SHP77 treated with DMSO at 0.1 percent for 48 hours (cell line): ENCODE data around the gene CIROP.

Source experiments
- DNase-seq: peaks from one replicate; lab custom pipeline; 2025; lab: John Stamatoyannopoulos, UW

Gene CIROP

DNA sequence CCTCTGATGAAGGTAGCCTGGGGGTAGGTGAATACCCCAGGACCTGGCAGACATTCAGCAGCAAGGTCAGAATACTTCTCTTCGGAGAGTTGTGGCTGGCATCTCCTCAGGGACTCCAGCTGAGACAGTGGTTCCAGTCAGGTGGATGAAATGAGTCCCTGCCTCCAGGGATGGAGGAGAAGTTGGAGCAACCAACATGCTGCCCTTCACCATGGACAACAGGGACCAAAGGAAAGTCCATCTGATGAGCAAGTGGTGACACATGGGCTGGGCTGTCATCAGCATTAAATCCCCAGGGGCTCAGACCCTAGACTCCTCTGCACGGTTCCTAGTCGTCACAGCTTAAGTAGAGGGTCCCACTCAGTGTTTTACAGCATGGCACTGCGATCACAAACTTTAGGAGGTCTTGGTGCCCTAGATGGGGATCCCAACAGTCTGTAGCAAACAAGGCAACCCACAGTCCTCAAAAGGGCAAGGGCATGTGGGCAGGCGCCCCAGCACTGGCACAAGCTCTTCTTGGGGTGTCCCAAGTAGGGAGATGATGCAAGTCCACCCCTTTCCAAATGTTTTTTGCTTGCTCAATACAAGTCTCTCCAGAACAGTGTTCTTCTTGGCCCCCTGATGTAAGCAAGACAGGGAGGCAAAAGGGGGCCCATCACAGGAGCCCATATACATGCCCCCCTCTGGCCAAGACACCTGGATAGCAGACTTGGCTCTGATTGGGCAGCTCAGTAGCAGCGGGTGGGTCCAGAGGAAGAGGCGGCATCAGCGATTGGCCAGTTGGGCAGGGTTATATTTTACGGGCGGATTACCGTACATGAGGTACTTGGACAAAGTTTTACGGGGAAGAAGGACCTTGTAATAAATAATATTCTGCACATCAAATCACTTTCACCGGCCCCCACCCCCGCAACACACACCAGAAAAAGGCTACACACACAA, 36.7 kb downstream of the CIROP start:
- no peak for DNase-seq

DNA sequence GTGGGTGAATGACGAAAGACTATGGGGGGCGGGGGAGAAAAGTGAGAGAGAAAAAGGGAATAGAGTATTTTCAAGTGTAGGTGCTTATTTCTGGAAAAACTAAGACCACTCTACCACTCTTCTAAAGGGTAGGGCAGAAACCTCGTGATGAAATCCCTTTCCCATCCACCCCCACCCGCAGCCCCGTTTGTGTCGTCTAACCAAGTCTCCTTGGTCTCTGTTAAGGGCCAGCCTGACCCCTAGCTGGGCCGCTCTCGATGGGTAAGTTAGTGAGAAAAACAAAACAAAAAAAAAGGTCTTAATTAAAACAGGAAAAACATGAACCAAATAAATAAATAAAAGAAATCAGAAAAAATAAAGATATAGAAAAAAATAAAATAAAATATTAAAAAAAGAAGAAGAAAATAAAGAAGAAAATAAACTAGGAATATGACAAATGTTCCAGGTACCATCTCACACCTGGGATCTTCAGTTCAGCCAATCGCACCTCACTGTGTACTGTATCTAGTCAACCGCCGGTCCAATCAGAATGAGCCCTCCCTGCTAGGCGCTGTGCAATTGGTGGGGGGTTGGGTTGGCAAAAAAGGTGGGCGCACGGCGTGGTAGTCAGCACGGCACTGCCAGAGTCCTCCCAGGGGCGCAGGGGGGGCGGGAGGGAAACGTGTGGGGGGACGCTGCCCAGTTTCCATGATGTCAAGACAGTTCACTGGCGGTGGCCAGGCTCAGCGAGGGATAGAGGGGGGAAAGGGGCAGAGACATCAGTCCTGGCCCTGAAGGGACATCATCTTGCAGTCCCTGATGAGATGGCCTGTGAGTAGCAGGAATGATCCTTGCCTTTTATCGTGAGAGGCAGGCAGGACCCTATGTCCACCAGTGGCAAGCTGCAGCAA, 37.7 kb downstream of the CIROP start:
- no peak for DNase-seq

DNA sequence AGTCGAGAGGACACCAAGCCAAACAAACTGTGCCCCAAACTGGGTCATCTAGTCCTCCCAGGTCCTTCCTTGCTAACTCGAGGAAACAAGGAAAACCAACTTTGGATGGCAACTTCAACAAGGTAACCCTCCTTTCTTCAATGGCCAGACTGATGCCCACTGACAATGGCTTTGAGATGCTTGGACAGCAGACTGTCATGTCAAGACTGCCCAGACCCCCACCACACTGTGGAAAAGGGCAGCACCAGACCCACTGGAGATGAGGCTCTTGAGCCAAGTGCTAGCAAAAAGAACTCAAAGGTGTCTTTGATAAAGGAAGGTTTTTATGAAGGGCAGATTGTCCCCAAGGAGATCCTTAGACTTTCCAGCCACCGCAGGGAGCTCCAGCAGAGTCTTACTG, 38.4 kb downstream of the CIROP start:
- DNase-seq, result no peak

DNA sequence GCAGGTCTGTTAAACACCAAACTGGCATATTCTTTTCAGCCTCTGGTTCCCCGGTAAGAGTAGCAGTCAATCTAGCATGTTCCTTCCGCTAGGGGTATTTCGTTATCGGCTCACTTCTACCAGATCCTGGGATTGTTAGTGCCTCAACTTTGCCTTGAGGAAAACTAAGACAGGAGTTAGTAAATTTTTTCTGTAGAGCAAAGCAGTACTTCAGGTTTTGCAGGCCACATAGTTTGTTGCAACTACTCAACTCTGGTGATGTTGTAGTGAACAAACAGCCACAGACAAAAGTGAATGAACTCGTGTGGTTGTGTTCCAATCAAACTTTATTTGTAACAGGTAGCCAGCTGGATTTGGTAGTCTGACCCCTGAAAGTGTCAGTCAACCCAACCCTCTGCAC, 41.2 kb downstream of the CIROP start:
- DNase-seq, result no peak

DNA sequence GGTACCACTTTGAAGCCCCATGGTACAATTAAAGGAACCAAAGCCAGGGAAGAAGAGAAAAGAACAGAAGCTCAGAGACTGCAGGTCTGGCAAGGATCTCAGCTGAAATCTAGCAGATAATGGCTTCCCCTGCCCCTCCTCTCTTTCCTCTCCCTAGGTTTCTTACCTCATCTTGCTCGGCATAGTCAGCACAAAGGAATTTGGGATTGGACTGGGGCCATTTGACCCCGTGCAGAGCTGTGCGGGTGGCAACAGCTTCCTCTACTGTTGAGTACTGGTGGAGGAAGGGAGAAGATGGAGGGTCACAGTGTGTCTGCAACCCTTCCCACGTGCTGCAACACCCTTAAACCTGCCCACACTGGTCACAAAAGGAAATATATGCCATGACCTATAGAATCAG, 42.8 kb downstream of the CIROP start:
- no peak for DNase-seq

DNA sequence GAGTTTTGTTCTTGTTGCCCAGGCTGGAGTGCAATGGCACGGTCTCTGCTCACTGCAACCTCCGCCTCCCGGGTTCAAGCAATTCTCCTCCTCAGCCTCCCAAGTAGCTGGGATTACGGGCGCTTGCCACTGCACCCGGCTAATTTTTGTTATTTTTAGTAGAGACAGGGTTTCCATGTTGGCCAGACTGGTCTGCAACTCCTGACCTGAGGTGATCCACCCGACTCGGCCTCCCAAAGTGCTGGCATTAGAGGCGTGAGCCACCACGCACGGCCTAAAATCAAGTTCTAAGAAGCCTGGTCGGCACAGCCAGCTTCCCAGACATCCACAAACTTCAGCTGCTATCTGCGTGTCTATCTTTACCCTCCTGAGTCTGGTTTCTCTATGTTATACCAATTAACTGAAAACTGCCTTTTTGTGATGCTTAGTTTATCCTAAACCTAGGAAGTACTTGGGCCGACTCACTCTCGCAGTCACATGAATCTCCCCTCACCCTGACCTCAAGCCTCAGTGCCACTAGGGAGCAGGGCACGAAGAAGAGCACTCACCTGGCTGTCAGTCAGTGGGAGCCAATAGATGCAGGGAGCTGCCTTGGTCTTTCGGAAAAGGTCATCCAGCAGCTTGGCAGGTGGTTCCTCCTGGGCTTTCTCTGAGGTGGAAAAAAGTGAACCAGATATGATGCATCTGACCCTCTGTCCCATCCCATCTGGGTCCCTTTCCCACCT, 44.1 kb downstream of the CIROP start:
- no peak for DNase-seq

DNA sequence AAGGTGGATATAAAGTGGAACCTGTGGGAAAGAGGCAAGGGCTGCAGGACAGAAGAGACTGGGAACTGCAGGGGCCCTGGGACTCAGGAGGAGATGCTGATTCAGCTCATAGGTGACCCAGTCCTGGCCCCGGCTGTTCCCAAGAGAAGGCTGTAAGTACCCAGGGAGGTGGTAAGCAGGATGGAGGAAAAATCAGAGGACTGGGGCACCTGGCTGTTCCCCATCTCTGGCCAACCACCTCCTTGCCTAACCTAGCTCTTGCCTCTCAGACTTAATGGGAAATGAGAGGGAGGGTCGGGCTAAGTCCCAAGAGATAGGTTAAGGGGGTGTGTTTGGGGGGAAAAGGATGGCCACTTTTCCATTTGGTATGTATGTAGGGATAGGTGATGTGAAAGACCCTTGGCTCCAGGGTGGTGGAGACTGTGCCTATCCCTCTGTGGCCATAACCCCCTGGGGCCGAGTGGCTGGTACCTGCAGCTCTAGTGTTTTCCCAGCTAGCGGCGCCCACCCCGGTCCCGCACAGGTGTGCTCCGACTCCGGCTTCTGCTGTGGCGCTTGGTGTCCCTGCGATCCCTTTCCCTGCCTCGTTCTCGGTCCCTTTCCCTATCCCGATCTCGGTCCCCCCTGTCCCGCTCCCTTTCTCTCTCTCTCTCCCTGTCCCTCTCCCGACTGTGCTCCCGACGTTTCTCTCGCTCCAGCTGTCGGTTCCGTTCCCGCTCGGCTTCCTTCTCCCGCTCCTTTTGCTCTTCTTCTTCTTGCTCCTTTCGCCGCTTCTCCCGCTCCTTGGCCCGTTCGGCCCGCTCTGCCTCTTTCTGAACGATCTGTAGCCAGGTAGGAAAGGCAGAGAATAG, 45.9 kb downstream of the CIROP start:
- no peak for DNase-seq

DNA sequence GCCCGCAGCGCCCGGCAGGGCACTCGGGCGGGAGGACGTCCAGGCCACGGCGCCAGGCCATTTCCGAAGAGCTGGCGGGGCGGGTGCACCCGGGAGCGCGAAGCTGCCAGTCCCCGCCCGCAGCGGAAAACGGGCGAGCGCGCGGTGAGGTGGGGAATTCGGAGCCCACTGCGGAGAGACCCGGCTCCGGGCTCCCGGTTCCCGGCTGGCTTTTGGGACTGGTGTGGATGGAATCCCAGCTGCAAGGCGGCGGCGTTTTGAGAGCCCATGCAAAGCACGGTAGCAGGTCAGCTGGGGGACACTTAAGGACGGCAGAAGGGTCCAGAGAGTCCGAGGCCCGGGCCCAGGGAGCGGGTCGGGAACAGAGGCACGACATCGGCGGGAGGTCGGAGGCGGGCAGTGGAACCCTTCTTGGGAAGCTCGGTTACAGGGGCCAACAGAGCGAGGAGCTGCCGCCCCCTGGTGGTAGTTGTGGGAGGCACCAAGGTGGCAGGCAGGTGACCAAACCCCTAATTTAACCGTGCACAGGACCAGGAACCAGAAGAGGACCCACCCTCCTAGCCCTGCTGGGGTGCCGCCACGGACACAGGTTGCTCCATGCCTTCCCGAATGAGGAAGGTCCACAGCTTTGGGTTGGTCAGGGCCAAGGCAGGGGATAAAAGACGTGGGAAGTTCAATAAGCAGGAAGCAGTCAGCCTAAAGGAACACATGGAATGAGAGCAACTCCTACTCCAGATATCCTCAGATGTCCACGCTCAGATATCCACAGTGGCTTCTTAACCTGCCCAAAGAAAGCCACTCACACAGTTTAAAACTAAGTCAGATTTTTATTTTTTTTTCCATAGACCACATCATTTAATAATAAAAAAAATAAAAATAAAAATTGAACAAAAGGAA, 46.8 kb downstream of the CIROP start:
- DNase-seq, result no peak

DNA sequence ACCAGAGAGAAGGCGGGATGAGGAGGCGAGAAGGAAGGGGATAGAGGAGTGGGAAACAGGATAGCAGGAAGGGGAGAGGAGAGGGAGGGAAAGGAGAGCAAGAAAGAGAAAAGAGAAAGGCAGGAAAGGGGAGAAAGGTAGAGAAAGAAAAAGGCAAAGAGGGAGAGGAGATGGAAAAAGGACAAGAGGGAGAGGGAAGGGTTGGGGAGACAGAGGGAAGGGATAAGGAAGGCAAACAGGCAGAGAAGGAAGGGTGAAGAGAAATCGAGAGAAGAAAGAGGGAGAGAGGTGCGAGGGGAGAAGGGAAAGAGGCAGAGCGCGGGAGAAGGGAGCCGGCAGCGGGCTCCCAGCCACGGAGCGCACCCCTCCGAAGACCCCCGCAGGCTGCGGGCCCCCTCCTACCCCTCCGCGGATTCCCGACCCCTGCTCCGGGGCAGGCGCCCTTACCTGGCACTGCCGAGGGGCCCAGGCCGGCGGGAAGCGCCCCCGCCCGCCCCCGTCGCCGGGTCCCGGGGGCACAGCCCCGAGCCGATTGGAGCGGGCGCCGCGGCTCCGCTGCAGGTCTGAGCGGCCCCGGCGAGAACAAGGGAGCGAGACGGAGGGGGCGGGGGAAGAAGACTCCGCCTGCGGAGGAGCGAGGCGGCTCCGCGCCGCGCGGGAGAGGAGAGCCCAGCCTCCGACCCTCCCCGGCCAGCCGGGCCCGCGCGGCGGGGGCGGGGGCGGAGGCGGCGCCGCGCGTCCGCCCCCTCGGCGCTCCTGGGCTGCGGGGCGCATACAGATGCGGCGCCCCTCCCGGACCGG, 47.6 kb downstream of the CIROP start, which contains the start of gene CDH24:
CDH24 (minus strand) TSS at position 565 of the 801 bp plus-strand sequence. CDS start 1,787 bp downstream, outside the sequence.
- no peak for DNase-seq

DNA sequence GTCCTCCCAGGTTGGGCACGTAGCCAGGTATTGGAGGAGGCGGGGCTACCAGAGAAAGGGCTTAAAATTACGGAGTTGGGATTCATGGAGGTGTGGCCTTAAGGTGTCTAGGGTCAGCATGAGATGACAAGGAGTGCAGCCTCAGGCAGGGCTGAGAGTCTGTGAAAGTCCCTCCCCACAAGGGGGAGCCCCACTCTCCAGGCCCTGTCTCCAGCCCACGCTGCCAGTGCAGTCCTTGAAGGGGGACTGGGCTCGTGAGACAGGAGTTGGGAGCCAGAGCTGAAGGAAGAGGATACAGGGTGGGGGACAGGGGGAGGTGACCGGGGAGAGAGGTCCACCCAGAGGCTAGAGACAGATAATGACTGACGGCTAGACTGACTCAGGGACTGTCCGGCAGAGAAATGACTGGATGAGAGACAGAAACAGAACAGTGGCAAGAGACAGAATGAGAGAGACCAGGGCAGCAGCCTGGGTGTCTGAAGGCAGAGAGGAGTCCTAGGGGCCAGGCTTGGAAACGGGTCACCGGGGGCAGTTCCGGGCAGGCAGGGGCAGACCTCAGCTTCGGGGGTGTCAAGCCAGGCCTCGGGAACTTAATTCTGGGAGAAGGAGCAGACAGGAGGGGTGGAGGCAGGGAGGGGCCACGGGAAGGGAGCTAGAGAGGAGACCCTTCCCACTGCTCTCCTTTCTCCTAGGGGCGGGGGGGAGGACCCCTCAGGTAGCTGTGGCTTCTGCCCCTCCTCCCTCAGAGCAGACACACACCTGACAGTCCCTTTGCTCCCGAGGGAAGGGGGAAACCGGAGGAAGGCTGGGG, 48.4 kb downstream of the CIROP start:
- no peak for DNase-seq

DNA sequence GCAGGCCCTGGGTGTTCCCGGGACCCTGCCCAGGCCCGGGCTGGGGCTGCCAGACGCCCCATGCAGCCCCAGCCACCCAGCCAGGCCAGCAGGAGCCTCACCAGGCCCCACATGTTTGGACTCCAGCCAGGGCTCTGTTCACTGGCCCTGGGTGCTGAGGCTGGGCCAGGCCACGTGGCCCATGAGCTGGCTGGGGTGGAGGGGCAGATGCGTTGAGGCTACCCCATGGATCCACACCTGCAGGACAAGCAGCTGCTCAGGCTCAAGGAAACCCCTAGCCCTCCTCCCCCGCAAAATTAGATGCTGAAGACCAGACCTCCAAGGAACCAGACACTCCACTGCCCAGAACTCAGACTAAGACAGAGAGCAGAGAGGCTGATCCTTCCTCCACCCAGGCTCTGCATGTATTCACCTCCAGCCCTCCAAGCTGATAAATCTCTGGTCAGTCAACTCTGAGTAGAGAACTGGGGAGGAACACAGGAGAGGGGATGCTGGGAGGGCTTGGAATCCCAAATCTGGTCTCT, 49.1 kb downstream of the CIROP start:
- no peak for DNase-seq

DNA sequence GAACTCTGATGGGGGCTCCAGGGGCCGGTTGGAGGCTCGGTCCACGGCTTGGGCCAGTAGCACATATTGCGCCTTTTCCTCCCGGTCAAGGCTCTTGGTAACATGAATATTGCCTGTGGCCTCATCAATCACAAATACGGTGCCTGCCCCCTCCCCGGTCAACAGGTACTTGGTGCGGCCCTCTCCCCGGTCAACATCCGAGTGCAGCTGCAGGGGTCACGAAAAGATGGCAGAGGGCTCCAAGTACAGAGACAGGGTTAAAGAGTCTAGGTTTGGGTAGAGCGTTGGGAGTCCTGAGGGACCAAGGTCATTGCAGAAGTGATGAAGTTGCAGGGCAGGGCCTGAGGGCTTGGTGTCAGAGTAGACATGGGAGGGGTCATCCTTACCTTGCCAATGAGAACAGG, 49.6 kb downstream of the CIROP start:
- no peak for DNase-seq

DNA sequence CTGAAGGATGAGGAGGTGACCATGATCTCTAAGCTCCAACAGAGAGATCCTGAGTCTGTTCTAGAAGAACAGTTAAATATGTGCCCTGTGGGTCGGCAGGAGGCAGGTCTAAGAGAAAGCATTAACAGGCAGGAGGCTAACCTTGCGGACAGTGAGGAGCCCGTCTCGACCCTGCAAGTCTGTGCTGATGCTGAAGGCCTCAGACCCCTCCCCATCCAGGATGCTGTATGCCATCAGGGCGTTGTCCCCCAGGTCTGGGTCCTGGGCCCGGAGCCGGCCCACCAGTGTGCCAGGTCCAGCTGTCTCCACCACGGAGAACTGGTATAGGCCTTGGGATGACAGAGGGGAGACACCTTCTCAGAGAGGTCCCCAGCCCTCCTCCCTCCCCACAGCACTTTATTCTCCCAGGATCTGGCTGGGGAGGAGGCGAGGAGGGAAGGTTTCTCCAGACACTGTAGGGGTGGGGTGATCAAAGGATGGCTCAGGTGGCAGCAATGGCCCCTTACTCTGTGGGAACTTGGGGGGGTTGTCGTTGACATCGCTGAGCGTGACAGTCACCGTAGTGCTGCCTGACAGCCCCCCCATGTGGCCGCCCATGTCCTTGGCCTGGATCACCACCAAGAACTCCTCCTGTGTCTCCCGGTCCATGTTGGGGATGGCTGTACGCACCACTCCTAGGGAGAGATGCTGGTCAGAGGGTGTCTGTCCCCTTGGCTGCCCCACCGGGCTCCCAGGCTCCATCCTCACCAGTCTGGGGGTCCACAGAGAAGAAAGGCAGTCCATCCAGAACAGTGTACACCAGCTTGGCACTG, 50.6 kb downstream of the CIROP start:
- no peak for DNase-seq

DNA sequence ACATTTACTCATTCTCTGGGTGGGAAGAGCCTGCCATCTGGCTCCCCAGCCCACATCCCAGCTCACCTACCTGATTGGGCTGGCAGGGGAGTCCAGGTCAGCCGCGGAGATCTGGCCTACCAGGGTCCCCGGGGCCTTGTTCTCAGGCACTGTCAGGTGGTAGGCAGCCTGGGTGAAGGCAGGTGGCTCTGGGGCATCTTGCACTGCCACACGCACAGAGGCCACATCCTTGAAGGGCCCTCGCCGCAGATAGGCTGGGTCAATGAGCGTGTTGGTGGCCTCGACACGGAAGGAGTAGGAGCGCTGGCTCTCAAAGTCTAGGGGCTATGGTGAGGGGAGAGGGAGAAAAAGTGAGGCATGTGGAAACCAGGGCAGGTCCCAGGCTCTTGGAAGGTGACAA, 51.4 kb downstream of the CIROP start:
- DNase-seq, result no peak

DNA sequence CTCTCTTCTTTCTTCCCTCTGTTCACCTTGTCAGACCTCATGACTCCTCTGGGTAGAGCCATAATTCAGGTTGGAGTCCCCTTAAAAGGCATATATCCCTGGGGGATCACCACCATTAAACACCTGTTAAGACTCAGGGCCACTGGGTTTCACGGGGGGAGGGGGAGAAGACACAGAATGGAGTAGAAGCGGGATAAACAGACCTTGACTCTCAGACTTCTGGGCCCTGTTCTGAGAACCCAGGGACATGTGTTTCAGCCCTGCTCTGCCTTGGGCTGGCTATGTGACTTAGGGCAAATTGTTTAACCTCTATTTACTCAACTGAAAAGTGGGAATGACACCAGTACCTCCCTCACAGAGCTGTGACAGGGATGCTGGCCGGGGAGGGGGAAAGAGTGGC, 52.1 kb downstream of the CIROP start:
- no peak for DNase-seq

DNA sequence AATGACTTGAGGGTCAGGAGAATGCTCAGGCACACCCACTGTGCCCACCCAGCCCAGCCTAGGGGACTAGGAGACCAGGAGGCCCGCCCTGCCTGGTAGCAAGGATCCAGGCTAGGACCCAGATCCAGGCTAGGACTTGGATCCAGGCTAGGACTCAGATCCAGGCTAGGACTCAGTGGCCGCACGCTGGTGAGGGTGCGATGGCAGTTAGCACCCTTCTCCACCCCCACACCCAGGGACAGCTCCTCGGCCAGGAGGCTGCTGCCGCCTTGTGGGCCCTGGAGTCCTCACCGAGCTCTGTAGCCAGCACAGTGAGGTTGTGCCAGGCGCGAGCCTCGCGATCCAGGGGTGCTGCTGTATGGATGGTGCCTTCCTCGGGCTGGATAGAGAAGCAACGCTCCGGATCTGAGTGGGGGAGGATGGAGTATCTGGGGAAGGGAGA, 52.6 kb downstream of the CIROP start:
- no peak for DNase-seq
